GM18499 (cell line): ENCODE data around the gene RIMS1.
A peak's percentile ranks its signal among the peaks of the same experiment; 100 is the strongest.

Experiments used
- ATAC-seq: cut with Tn5 transposase; IDR thresholded peaks from one replicate; pipeline ENCODE4 v1.9.1; 2021; ENCODE audit warnings: moderate number of reproducible peaks; ENCODE audit not compliant: insufficient read depth, unreplicated experiment

RIMS1 gene

GRCh38 chr6:72216222-72217068 is 330.1 kb downstream of the RIMS1 start:
- no peak for ATAC-seq

GRCh38 chr6:72217626-72218025 is 331.3 kb downstream of the RIMS1 start:
- no peak for ATAC-seq

GRCh38 chr6:72218125-72218524 is 331.8 kb downstream of the RIMS1 start:
- peak; percentile 58 for ATAC-seq

- ATAC-seq = no peak
Measured at GRCh38 chr6:72219536-72219935, 333.2 kb downstream of the RIMS1 start.

GRCh38 chr6:72238021-72238420 is 351.7 kb downstream of the RIMS1 start:
- ATAC-seq = no peak

- no peak for ATAC-seq
Measured at GRCh38 chr6:72238900-72239299, 352.6 kb downstream of the RIMS1 start.

GRCh38 chr6:72245565-72245964 is 359.2 kb downstream of the RIMS1 start:
- ATAC-seq = no peak

- no peak for ATAC-seq
Measured at GRCh38 chr6:72246926-72247325, 360.6 kb downstream of the RIMS1 start.

- ATAC-seq = no peak
Measured at GRCh38 chr6:72248621-72249020, 362.3 kb downstream of the RIMS1 start.

- ATAC-seq = no peak
Measured at GRCh38 chr6:72250664-72251063, 364.3 kb downstream of the RIMS1 start.

GRCh38 chr6:72260489-72260888 is 374.1 kb downstream of the RIMS1 start:
- no peak for ATAC-seq

- ATAC-seq = no peak
Measured at GRCh38 chr6:72261554-72261953, 375.2 kb downstream of the RIMS1 start.

- no peak for ATAC-seq
Measured at GRCh38 chr6:72262254-72262653, 375.9 kb downstream of the RIMS1 start.

GRCh38 chr6:72267470-72267869 is 381.1 kb downstream of the RIMS1 start:
- ATAC-seq = no peak

GRCh38 chr6:72271531-72271930 is 385.2 kb downstream of the RIMS1 start:
- no peak for ATAC-seq

- ATAC-seq = no peak
Measured at GRCh38 chr6:72272958-72273357, 386.6 kb downstream of the RIMS1 start.

GRCh38 chr6:72275888-72276287 is 389.5 kb downstream of the RIMS1 start:
- ATAC-seq = no peak

- ATAC-seq = no peak
Measured at GRCh38 chr6:72282201-72282600, 395.9 kb downstream of the RIMS1 start.

- no peak for ATAC-seq
Measured at GRCh38 chr6:72283571-72283970, 397.2 kb downstream of the RIMS1 start.

- ATAC-seq = no peak
Measured at GRCh38 chr6:72286911-72287311, 400.6 kb downstream of the RIMS1 start.

- no peak for ATAC-seq
Measured at GRCh38 chr6:72287801-72288200, 401.5 kb downstream of the RIMS1 start.

GRCh38 chr6:72288592-72288991 is 402.2 kb downstream of the RIMS1 start:
- no peak for ATAC-seq
